Suprapubic skin (tissue), 4 donors: ENCODE data around the gene RNF11. TPM values are rescaled to one million over a fixed set of nuclear protein-coding genes. Genes with fewer than 3 reads are reported as not detected.
A peak's percentile ranks its signal among the peaks of the same experiment; 100 is the strongest.

Experiments
- DNase-seq, 2 donors: peaks; one replicate each; pipeline ENCODE4 v3.0.0-alpha.2; 2019; ENCODE audit warnings: low spot score in 2 of 2
- H3K27ac ChIP-seq: fragments of 200-600 bp; sonication (generic); one replicate; pipeline ENCODE4 v1.5.1; 2019
- H3K27me3 ChIP-seq: fragments of 200-600 bp; sonication (generic); one replicate; pipeline ENCODE4 v1.5.1; 2019
- H3K36me3 ChIP-seq: fragments of 200-600 bp; sonication (generic); one replicate; pipeline ENCODE4 v1.5.1; 2019
- H3K4me1 ChIP-seq: fragments of 200-600 bp; sonication (generic); one replicate; pipeline ENCODE4 v1.5.1; 2019
- H3K4me3 ChIP-seq: fragments of 200-600 bp; sonication (generic); one replicate; pipeline ENCODE4 v1.5.1; 2019; ENCODE audit warnings: mild to moderate bottlenecking
- H3K9me3 ChIP-seq: fragments of 200-600 bp; sonication (generic); one replicate; pipeline ENCODE4 v1.5.1; 2019
- CTCF ChIP-seq, 2 donors: fragments of 200-600 bp in 1 of 2; fragments of 450-650 bp in 1 of 2; sonication (generic) in 1 of 2; IDR thresholded peaks; one replicate each; pipeline ENCODE4 v1.5.1; 2016 to 2019; ENCODE audit warnings: antibody characterized with exemption in 2 of 2, mild to moderate bottlenecking in 1 of 2, moderate library complexity in 1 of 2
- EP300 ChIP-seq: sonication (generic); formaldehyde crosslinking; IDR thresholded peaks from one replicate; pipeline ENCODE4 v1.6.1; 2017; ENCODE audit warnings: antibody characterized with exemption
- POLR2A ChIP-seq, 2 donors: fragments of 450-650 bp; IDR thresholded peaks; one replicate each; pipeline ENCODE4 v1.6.1; 2017; ENCODE audit warnings: antibody characterized with exemption in 2 of 2, mild to moderate bottlenecking in 2 of 2, moderate library complexity in 2 of 2
- POLR2AphosphoS5 ChIP-seq, 3 donors: sonication (generic); formaldehyde crosslinking; IDR thresholded peaks; one replicate each; pipeline ENCODE4 v1.6.1; 2017; ENCODE audit warnings: antibody characterized with exemption in 3 of 3
- WGBS: methylation state at CpG from one replicate; pipeline ENCODE4 v1.1.5; 2018; 5-methylcytosine and 5-hydroxymethylcytosine counted together
- total RNA-seq, 4 donors: library from RNA; depleted of rRNA; stranded (reverse); fragments of >200 nt; gene quantifications; one replicate each; pipeline ENCODE4 v1.1.0, GENCODE V29; 2016

RNF11 gene
- total RNA-seq, 4 donors from 2014 or later: 80.8 to 93.1 (median 81.5) TPM

- 100% methylated on average over 5 of the region's 5 CpGs for WGBS
- no peak overlapping the region for H3K27ac ChIP-seq
- H3K4me3 ChIP-seq: no peak overlapping the region
- no peaks in the 10 kb centered on the region for H3K9me3 ChIP-seq
- H3K27me3 ChIP-seq: no peaks in the 10 kb centered on the region
- peaks cover 4% of the 10 kb centered on the region for H3K36me3 ChIP-seq
- DNase-seq: no peak
- H3K4me1 ChIP-seq: no peaks in the 10 kb centered on the region
- TF ChIP-seq EP300: no peak
Measured at GRCh38 chr1:51290489-51290847, 54.4 kb downstream of the RNF11 start.

GRCh38 chr1:51293898-51294515 is 57.9 kb downstream of the RNF11 start:
- 90% methylated on average over 13 of the region's 13 CpGs for WGBS
- no peaks in the 10 kb centered on the region for H3K9me3 ChIP-seq
- no peak overlapping the region for H3K4me3 ChIP-seq
- H3K36me3 ChIP-seq: no peaks in the 10 kb centered on the region
- peaks cover 14% of the 10 kb centered on the region for H3K4me1 ChIP-seq
- no peaks in the 10 kb centered on the region for H3K27me3 ChIP-seq
- H3K27ac ChIP-seq: no peak overlapping the region
- DNase-seq: peak in 1 of 2 donors; percentile 57
- TF ChIP-seq POLR2AphosphoS5 (IDR thresholded peaks at IDR 0.05): no peak
- TF ChIP-seq EP300: no peak
- TF ChIP-seq CTCF (IDR thresholded peaks at IDR 0.05): no peak
- TF ChIP-seq POLR2A (IDR thresholded peaks at IDR 0.05): no peak

GRCh38 chr1:51294566-51295184 is 58.6 kb downstream of the RNF11 start:
- no peaks in the 10 kb centered on the region for H3K36me3 ChIP-seq
- peak in 1 of 2 donors; percentile 65 for DNase-seq
- no peaks in the 10 kb centered on the region for H3K27me3 ChIP-seq
- H3K27ac ChIP-seq: no peak overlapping the region
- peaks cover 14% of the 10 kb centered on the region for H3K4me1 ChIP-seq
- H3K4me3 ChIP-seq: no peak overlapping the region
- 63% methylated on average over 7 of the region's 11 CpGs for WGBS
- H3K9me3 ChIP-seq: no peaks in the 10 kb centered on the region
- TF ChIP-seq EP300 (no peak), POLR2A (IDR thresholded peaks at IDR 0.05) (no peak), POLR2AphosphoS5 (IDR thresholded peaks at IDR 0.05) (no peak), CTCF (IDR thresholded peaks at IDR 0.05) (no peak)

- Histone ChIP-seq H3K27ac (no peak overlapping the region), H3K27me3 (no peaks in the 10 kb centered on the region), H3K4me1 (peaks cover 14% of the 10 kb centered on the region), H3K36me3 (no peaks in the 10 kb centered on the region), H3K9me3 (no peaks in the 10 kb centered on the region), H3K4me3 (no peak overlapping the region)
- WGBS: 93% methylated on average over 12 of the region's 17 CpGs
- TF ChIP-seq EP300 (no peak), POLR2A (IDR thresholded peaks at IDR 0.05) (no peak), POLR2AphosphoS5 (IDR thresholded peaks at IDR 0.05) (no peak), CTCF (IDR thresholded peaks at IDR 0.05) (no peak)
- DNase-seq: peak in 1 of 2 donors; percentile 67
Measured at GRCh38 chr1:51295926-51296325, 59.9 kb downstream of the RNF11 start.

GRCh38 chr1:51296383-51297357 is 60.6 kb downstream of the RNF11 start:
- H3K9me3 ChIP-seq: no peaks in the 10 kb centered on the region
- TF ChIP-seq CTCF (IDR thresholded peaks at IDR 0.05): peak; percentile 75 to 99
- no peak for TF ChIP-seq EP300
- WGBS: 16% methylated on average over 23 of the region's 33 CpGs
- peak; percentile 89 for DNase-seq
- H3K4me1 ChIP-seq: peaks cover 14% of the 10 kb centered on the region
- H3K36me3 ChIP-seq: no peaks in the 10 kb centered on the region
- H3K27me3 ChIP-seq: no peaks in the 10 kb centered on the region
- no peak overlapping the region for H3K27ac ChIP-seq
- H3K4me3 ChIP-seq: peak overlapping the region; percentile 49
